Measurements from ENCODE around the gene FTH1. TPM values are rescaled to one million over a fixed set of nuclear protein-coding genes. Genes with fewer than 3 reads are reported as not detected.

FTH1 gene
- total and polyA plus RNA-seq, 2 of the 13 experiments (the other 11 are each of a cell fraction or from before 2014, with no cell fraction given): 607 to 760 TPM

DNA sequence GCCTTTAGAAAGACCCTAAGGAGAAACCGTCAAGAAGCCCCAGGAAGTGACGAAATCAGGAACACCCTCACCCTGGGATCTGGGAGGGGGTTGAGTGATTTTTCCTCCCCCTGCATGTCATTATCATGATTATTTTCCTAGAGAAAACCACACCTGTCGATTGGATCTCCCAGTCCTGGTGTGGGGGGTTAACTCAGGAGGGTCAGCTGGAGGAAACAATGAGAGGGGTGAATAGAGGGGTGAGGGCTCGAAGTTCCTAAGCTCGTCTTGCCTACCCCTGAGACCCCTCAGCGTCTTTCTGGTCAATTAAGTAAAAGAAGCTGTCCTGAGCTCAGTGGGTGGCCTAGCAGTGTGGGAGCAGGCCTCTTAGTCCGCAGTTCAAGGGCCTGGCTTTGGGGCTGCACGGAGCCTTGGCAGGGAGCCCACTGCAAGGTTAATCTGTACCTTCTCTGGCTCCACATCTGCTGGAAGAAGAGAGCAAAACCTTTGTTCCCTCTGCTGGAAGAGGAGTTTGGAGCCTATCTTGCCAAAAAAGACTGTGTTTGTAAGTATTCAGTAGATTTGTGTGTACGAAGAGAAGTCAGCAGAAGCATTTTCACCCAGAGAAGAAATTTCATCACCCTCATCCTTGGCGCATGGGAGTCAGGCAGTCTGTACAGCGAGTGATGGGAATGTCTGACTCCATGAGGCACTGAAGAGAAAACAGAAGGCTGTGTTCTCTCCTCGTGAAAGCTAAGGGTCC is 34.2 kb upstream of the FTH1 start (continued):
- TF ChIP-seq, protein P1, sequence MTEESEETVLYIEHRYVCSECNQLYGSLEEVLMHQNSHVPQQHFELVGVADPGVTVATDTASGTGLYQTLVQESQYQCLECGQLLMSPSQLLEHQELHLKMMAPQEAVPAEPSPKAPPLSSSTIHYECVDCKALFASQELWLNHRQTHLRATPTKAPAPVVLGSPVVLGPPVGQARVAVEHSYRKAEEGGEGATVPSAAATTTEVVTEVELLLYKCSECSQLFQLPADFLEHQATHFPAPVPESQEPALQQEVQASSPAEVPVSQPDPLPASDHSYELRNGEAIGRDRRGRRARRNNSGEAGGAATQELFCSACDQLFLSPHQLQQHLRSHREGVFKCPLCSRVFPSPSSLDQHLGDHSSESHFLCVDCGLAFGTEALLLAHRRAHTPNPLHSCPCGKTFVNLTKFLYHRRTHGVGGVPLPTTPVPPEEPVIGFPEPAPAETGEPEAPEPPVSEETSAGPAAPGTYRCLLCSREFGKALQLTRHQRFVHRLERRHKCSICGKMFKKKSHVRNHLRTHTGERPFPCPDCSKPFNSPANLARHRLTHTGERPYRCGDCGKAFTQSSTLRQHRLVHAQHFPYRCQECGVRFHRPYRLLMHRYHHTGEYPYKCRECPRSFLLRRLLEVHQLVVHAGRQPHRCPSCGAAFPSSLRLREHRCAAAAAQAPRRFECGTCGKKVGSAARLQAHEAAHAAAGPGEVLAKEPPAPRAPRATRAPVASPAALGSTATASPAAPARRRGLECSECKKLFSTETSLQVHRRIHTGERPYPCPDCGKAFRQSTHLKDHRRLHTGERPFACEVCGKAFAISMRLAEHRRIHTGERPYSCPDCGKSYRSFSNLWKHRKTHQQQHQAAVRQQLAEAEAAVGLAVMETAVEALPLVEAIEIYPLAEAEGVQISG (CRISPR knock-in tag; IDR thresholded peaks at IDR 0.05): peak; percentile 51
- TF ChIP-seq STAT5B (CRISPR knock-in tag; IDR thresholded peaks at IDR 0.05): no peak
- peak; percentile 83; the same call in 1 of the 2 replicates for TF ChIP-seq ZBTB7A (CRISPR knock-in tag; IDR thresholded peaks at IDR 0.05)
- TF ChIP-seq BHLHE40 (IDR thresholded peaks at IDR 0.05; ENCODE audit: low read length): no peak
- 0 out of 2 replicates have a peak, but pooled peaks have one; percentile 44 for TF ChIP-seq ZFP82 (CRISPR knock-in tag; IDR thresholded peaks at IDR 0.05; ENCODE audit: borderline replicate concordance)
- TF ChIP-seq, protein P2, sequence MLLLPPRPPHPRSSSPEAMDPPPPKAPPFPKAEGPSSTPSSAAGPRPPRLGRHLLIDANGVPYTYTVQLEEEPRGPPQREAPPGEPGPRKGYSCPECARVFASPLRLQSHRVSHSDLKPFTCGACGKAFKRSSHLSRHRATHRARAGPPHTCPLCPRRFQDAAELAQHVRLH (CRISPR knock-in tag; IDR thresholded peaks at IDR 0.05; ENCODE audit: borderline replicate concordance, low read depth): no peak
- no peak for TF ChIP-seq HMGA1 (CRISPR knock-in tag; conservative IDR thresholded peaks at IDR 0.05)
- TF ChIP-seq, protein P3, sequence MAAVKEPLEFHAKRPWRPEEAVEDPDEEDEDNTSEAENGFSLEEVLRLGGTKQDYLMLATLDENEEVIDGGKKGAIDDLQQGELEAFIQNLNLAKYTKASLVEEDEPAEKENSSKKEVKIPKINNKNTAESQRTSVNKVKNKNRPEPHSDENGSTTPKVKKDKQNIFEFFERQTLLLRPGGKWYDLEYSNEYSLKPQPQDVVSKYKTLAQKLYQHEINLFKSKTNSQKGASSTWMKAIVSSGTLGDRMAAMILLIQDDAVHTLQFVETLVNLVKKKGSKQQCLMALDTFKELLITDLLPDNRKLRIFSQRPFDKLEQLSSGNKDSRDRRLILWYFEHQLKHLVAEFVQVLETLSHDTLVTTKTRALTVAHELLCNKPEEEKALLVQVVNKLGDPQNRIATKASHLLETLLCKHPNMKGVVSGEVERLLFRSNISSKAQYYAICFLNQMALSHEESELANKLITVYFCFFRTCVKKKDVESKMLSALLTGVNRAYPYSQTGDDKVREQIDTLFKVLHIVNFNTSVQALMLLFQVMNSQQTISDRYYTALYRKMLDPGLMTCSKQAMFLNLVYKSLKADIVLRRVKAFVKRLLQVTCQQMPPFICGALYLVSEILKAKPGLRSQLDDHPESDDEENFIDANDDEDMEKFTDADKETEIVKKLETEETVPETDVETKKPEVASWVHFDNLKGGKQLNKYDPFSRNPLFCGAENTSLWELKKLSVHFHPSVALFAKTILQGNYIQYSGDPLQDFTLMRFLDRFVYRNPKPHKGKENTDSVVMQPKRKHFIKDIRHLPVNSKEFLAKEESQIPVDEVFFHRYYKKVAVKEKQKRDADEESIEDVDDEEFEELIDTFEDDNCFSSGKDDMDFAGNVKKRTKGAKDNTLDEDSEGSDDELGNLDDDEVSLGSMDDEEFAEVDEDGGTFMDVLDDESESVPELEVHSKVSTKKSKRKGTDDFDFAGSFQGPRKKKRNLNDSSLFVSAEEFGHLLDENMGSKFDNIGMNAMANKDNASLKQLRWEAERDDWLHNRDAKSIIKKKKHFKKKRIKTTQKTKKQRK (IDR thresholded peaks at IDR 0.05; ENCODE audit: low read length): no peak
- peak; percentile 80 for TF ChIP-seq XRCC5 (optimal IDR thresholded peaks at IDR 0.05; ENCODE audit: low read length)
- TF ChIP-seq CHD2 (IDR thresholded peaks at IDR 0.05; ENCODE audit: low read depth, low read length): no peak
- no peak for TF ChIP-seq TBX3 (IDR thresholded peaks at IDR 0.05; ENCODE audit: borderline replicate concordance)
- TF ChIP-seq KLF12 (CRISPR knock-in tag; IDR thresholded peaks at IDR 0.05; ENCODE audit: borderline replicate concordance): no peak
- TF ChIP-seq ELF3 (CRISPR knock-in tag; IDR thresholded peaks at IDR 0.05): peak; percentile 59
- 0 out of 2 replicates have a peak, but pooled peaks have one; percentile 39 for TF ChIP-seq KMT2A (CRISPR knock-in tag; IDR thresholded peaks at IDR 0.05)
- TF ChIP-seq REPIN1 (CRISPR knock-in tag; IDR thresholded peaks at IDR 0.05; ENCODE audit: borderline replicate concordance, low read depth): no peak
- no peak for TF ChIP-seq ZNF7 (CRISPR knock-in tag; IDR thresholded peaks at IDR 0.05)
- 0 out of 2 replicates have a peak, but pooled peaks have one; percentile 33 for TF ChIP-seq JUN (CRISPR knock-in tag; IDR thresholded peaks at IDR 0.05)
- no peak for TF ChIP-seq U2AF1 (optimal IDR thresholded peaks at IDR 0.05; ENCODE audit: low read depth, low read length)
- TF ChIP-seq ATF1 (CRISPR knock-in tag; IDR thresholded peaks at IDR 0.05): no peak
- peak; percentile 55; the same call in 1 of the 2 replicates for TF ChIP-seq CREM (IDR thresholded peaks at IDR 0.05)
- no peak for TF ChIP-seq CREM (CRISPR knock-in tag; IDR thresholded peaks at IDR 0.05)
- TF ChIP-seq KLF11 (CRISPR knock-in tag; IDR thresholded peaks at IDR 0.05): no peak
- TF ChIP-seq, protein P4, sequence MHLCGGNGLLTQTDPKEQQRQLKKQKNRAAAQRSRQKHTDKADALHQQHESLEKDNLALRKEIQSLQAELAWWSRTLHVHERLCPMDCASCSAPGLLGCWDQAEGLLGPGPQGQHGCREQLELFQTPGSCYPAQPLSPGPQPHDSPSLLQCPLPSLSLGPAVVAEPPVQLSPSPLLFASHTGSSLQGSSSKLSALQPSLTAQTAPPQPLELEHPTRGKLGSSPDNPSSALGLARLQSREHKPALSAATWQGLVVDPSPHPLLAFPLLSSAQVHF (CRISPR knock-in tag; IDR thresholded peaks at IDR 0.05): no peak
- TF ChIP-seq NONO (IDR thresholded peaks at IDR 0.05): no peak
- TF ChIP-seq NONO (CRISPR knock-in tag; conservative IDR thresholded peaks at IDR 0.05): 0 out of 2 replicates have a peak, but pooled peaks have one; percentile 19

Data from HepG2 (cell line).